HG02885 (cell line): ENCODE data around the gene DPPA4.

Experiments used
- ATAC-seq: cut with Tn5 transposase; IDR thresholded peaks from one replicate; pipeline ENCODE4 v1.9.1; 2021; ENCODE audit warnings: mild to moderate bottlenecking; ENCODE audit not compliant: unreplicated experiment, poor library complexity

The DPPA4 gene

DNA sequence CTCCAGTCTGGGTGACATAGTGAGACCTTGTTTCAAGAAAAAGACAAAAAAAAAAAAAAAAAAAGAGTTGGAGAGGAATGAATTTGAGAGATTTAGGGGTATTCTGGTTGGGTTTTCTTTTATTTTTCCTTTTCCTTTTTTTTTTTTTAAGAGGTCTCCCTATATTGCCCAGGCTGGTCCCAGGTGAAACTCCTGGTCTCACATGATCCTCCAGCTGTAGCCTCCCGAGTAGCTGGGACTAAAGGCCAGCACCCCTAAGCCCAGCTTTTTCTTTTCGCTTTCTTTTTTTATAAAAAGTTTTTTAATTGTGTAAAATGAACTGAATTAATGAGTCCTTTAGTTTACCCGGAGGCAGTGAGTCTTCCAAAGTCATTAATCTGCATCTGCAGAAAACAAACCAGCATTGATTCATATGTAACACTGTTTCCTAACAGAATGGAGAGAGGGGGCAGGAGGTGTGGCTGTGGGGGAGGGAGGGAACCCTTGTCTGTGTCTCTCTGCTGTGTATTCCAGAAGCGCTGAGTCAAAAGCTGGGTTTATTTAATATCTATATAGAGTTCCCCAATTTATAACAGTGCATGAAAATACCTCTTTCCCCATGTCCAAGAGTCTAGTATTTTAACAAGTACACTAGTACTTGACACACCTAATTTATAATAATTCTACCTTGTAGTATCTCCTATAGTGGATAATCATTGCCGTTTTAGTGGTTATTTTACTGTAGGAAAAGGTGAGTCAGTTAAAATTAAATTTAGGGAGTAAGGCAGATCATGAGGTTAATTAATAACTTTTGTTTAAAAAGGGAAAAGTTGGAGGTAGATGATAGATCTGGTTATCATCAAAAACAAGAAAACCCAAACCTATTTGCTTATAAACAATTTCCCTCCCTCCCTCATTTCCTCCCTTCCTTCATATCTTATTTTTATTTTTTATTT is 2.6 kb upstream of the DPPA4 start:
- ATAC-seq, result no peak

DNA sequence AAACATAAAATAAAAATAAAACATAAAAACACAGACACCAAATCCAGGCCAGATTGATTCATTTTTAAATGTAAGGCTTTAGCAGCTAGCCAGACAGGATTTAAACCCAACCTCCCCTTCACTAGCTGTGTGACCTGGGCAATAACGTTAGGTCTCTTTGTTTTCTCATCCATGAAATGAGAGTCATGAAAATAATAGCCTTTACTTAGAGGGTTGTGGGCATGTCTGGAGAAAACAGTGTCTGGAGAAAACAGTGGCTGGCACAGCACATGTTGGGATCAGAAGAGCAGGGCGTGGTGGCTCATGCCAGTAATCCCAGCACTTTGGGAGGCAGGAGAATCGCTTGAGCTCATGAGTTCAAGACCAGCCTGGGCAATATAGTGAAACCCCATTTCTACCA is 1.9 kb upstream of the DPPA4 start:
- no peak for ATAC-seq

DNA sequence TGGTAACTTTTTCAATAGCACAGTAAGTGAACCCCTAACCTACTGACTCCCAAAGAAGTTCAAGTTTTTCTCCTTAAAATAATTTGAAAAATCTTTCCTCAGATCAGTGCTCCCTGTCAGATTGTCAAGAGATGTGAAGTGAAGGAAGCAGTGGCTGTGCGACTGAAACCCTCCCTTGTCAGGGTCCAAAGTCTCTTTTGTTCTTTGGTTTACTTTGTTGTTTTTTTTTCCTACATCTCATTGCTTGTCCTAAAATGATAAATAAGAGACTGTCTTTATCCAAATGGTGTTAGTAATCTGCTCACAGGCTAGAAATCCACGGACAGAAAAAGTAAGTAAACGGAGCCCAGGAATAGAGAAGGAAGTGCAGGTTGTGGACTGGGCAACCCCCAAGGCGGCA is 976 bp upstream of the DPPA4 start:
- no peak for ATAC-seq

DNA sequence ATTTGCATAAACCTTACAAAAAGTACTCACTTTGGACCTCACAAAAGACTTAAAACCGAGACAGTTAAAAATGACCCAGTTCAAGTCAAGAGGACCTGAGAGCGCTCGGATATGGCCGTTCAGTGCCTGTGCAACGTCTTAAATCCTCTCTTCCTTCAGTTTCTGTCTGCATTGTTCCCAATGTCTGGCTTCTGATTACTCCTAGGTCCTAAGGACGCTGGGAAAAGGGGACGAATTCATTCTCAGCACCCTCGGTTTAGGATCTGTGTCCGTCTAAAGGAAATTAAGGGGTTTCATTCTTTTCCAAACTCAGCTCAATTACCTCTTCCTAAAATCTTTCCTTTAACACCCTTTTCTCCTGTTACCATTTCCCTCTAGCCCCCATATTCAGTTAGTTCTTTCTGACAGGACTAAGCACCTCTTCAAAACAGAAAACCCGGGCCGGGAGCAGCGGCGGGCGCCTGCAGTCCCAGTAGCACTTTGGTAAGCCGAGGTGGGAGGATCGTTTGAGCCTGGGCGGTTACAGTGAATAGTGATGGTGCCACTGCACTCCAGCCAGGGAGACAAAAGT is 970 bp downstream of the DPPA4 start:
- ATAC-seq, result no peak

DNA sequence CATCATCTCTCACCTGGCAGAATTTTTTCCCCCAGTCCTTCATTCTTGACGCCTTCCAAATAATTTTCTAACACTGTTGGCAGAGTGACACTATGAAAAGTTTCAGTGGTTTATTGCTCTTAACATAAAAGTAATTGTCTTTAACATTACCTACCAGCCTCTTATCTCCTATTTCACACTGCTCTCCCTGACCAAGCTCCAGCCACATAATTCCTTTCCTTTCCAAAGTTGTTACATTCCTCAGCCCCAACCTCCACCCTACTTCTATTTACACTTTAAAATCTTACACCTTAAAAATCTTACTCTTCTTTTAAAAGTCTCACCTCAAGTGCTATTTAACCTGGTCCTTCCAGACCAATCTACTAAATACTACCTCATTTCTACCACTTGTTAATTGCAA is 2.8 kb downstream of the DPPA4 start:
- ATAC-seq, result no peak

DNA sequence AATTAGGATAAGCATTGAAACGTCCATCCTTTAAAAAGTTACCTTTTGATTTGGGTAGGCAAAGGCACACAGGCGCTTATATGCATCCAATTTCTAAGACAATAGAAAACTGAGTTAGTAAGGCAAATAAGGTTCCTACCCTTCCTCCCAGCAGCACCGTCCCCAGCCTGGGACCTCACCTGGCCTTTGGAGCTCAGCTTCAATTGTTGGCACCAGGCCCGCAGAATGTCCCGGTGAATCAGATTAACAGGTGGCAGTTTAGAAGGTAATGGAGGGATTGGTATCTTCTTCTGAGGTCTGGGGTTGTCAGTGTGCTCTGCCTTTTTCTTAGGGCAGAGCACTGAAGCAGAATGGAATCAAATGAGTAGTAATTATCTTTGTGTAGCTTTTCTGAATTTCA is 5.7 kb downstream of the DPPA4 start:
- no peak for ATAC-seq

DNA sequence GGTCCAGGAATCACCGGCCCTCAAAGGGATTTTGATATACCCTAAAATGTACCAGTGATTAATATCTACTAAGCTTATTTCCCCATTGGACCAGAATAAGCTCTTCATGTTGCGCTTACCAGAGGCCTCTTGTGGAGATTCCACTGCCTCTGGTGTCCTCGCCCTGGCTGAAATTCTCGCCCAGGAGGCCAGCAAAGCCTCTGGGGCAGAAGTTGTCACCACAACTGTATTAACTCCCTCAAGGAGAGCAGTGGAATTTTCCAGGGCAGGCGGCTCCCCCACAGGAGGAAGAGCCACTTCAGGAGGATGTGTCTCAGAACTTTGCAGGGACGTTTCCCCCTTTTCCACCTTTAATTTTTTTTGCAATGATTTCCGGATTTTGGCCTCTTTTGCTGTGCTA is 6.9 kb downstream of the DPPA4 start:
- ATAC-seq, result no peak

DNA sequence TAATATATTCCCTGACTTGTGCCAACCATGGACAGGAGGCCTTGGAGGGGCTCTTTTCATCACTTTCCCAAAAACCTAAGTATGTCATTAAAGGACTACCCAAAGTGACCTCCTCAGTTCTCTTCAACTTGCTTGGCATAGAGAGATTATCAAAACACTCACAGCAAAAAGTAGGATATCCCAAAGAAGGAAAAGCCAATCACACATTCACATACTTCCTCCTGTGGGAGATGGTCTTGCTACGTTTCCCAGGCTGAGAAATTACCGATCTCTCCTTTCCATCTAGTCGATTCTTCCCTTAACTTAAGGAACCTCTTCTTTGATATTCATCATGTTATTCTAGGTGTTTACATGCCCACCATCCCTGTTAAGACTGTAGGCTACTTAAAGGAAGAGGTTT is 9.1 kb downstream of the DPPA4 start:
- ATAC-seq, result no peak

DNA sequence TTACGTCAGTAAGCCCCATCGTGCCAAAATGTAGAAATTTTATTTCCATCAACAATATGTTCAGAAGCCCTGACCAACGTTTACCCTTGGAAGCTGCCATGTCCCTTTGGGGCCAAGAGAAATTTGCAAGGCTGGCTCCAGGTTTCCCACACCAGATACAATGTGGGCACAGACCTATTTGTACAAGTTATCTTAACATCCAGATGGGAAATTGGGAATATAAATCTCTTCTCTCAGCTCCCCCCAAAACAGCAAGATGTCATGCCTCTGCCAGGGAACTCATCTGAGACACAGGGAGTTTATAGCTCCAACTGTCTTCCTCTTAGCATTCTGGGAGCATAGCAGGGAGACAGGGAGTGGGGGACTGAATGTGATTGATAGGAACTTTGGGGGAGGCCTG is 11.7 kb downstream of the DPPA4 start:
- ATAC-seq, result no peak

DNA sequence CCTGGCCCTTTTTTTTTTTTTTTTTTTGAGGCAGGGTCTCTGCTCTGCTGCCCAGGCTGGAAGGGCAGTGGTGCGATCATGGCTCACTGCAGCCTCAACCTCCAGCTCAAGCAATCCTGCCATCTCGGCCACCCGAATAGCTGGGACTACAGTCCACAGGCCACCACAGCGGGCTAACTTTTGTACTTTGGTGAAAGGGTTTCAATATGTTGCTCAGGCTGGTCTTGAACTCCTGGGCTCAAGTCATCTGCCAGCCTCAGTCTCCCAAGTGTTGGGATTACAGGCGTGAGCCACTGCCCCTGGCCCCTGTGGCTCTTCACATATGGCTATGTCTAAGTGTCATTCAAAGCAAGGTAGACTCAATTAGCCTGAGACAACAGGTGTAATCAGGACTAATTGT is 12.2 kb downstream of the DPPA4 start:
- ATAC-seq, result no peak

DNA sequence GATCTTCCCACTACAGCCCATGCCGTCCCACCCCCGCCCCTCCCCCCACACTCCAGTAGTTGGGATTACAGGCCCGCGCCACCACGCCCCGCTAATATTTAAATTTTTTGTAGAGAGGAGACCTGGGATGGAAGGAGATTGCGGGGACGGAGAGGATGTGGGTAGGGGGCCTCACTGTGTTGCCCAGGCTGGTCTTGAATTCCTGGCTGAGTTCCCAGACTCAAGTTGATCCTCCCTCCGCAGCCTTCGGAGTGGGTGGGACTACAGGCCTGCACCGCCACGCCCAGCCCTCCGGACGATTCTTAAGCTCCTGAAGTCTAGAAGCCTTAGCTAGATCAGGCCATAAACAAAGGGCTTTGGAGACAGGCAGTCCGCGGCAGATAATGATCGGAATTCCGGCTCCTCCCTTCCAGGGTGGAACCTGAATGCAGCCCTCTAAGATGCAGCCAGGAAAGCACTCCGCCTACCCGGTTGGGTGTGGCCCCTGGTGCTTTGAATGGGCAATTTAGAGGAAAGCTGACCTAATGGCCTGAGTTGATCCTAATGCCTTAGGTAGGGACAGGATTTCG is 21.1 kb downstream of the DPPA4 start, which contains the start of gene DPPA2:
DPPA2 (minus strand) TSS at position 356 of the 569 bp plus-strand sequence. CDS start 1,975 bp downstream, outside the sequence.
- ATAC-seq, result no peak

DNA sequence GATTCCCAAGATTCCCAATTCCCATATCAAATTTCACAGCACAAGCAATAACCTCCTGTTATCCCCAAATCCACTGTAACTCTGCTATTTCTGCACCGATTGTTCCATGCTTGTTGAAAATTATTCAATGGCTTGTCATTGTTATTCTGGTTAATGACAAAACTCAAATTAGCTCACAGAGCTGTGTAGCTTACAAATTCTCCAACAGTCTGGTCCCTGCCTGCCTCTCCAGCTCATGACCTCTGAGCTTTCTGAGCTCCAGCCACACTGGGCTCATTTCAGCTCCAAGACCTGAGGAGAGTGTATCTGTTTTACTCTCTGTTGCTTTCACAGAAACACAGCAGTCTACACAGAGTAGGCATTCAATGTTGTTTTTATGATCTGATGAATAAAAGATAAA is 24.3 kb downstream of the DPPA4 start:
- no peak for ATAC-seq

DNA sequence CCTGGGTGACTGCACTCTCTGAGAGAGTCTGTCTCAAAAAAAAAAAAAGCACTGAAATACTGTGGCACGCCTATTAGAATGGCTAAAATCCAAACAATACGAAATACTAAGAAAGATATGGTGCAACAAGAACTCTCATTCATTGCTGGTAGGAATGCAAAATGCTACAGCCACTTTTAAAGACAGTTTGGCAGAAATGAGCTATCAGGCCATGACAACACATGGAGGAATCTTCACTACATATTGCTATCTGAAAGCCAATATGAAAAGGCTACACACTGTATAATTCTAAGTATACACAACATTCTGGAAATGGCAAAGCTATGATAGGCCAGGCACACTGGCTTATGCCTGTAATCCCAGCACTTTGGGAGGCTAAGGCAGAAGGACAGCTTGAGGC is 39.9 kb downstream of the DPPA4 start:
- ATAC-seq, result no peak

DNA sequence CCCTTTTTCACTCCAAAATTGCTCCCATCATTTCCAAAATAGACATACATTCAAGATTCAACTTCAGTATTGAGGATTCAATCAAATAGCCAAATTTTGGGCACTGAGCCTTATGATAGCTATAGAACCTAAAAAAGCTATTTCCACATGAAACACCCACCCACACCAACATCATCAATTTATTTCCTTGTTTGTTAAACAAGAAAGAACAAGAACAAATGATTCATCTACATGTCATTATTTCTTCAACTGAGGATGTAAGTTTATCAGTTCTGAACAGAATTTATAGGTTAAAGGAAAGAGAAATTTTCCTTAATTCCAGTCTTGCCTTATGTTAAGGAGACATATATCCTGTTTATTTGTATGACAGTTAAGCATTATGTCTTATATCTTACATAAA is 53.3 kb downstream of the DPPA4 start:
- ATAC-seq, result no peak

DNA sequence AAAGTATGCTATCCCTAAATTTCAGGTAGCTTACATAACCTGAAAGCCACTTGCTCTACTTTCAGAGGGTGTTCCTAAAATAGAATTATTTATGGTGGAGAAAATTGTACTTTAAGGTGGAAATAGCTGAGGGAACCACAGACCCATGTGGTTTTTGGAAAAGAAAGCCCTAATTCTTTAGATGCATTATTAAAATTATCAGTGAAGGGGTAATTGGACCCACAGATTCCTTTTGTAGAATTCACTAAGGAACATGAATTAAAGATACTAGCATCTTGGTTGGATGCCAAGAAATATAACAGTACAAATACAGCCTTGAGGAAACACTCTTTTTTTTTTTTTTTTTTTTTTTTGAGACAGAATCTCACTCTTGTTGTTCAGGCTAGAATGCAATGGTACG is 58.8 kb downstream of the DPPA4 start:
- ATAC-seq, result no peak

DNA sequence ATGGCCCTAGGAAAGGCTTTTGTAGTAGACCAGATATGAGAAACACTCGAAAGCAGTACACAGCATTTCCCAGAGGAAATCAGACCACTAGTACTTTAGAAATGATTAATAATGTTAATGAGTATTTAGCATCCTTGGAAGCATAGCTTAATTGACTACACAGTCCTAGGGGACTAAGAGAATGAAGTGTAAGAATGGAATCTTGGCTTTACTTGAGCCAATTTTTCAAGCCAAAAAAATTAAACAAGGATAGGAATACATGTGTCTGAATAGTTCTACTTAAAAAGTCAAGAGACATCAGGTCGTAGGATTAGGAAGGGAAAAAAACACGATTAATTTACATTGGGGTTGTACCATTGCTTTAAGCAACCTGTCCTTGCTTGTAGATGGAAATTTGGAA is 59.2 kb downstream of the DPPA4 start:
- ATAC-seq, result no peak
